Suprapubic skin (tissue), 4 donors: ENCODE measurements around the gene HM13. TPM values are rescaled to one million over a fixed set of nuclear protein-coding genes. Genes with fewer than 3 reads are reported as not detected.

Experiments
- DNase-seq, 2 donors: peaks; one replicate each; pipeline ENCODE4 v3.0.0-alpha.2; 2019; ENCODE audit warnings: low spot score in 2 of 2
- H3K27ac ChIP-seq: fragments of 200-600 bp; sonication (generic); one replicate; pipeline ENCODE4 v1.5.1; 2019
- H3K27me3 ChIP-seq: fragments of 200-600 bp; sonication (generic); one replicate; pipeline ENCODE4 v1.5.1; 2019
- H3K36me3 ChIP-seq: fragments of 200-600 bp; sonication (generic); one replicate; pipeline ENCODE4 v1.5.1; 2019
- H3K4me1 ChIP-seq: fragments of 200-600 bp; sonication (generic); one replicate; pipeline ENCODE4 v1.5.1; 2019
- H3K4me3 ChIP-seq: fragments of 200-600 bp; sonication (generic); one replicate; pipeline ENCODE4 v1.5.1; 2019; ENCODE audit warnings: mild to moderate bottlenecking
- H3K9me3 ChIP-seq: fragments of 200-600 bp; sonication (generic); one replicate; pipeline ENCODE4 v1.5.1; 2019
- CTCF ChIP-seq, 2 donors: fragments of 200-600 bp in 1 of 2; fragments of 450-650 bp in 1 of 2; sonication (generic) in 1 of 2; IDR thresholded peaks; one replicate each; pipeline ENCODE4 v1.5.1; 2016 to 2019; ENCODE audit warnings: antibody characterized with exemption in 2 of 2, mild to moderate bottlenecking in 1 of 2, moderate library complexity in 1 of 2
- EP300 ChIP-seq: sonication (generic); formaldehyde crosslinking; IDR thresholded peaks from one replicate; pipeline ENCODE4 v1.6.1; 2017; ENCODE audit warnings: antibody characterized with exemption
- POLR2A ChIP-seq, 2 donors: fragments of 450-650 bp; IDR thresholded peaks; one replicate each; pipeline ENCODE4 v1.6.1; 2017; ENCODE audit warnings: antibody characterized with exemption in 2 of 2, mild to moderate bottlenecking in 2 of 2, moderate library complexity in 2 of 2
- POLR2AphosphoS5 ChIP-seq, 3 donors: sonication (generic); formaldehyde crosslinking; IDR thresholded peaks; one replicate each; pipeline ENCODE4 v1.6.1; 2017; ENCODE audit warnings: antibody characterized with exemption in 3 of 3
- WGBS: methylation state at CpG from one replicate; pipeline ENCODE4 v1.1.5; 2018; 5-methylcytosine and 5-hydroxymethylcytosine counted together
- total RNA-seq, 4 donors: library from RNA; depleted of rRNA; stranded (reverse); fragments of >200 nt; gene quantifications; one replicate each; pipeline ENCODE4 v1.1.0, GENCODE V29; 2016

Gene HM13
- total RNA-seq, 4 donors from 2014 or later, result 44.3 to 59.7 (median 54.4) TPM

GRCh38 chr20:31605031-31605901 is 91.0 kb downstream of the HM13 start, which contains the start of gene ID1:
Gene ID1 (plus strand): TSS chr20:31605289. CDS start chr20:31605388, 99 bp downstream.
- no peaks in the 10 kb centered on the region for H3K36me3 ChIP-seq
- H3K4me1 ChIP-seq, result peaks cover 63% of the 10 kb centered on the region
- H3K4me3 ChIP-seq, result peak within 1 kb of the TSS; percentile 73
- 0% methylated on average over 37 of the region's 74 CpGs for WGBS
- TF ChIP-seq POLR2A (IDR thresholded peaks at IDR 0.05) (peak; percentile 80 to 91), EP300 (no peak), POLR2AphosphoS5 (IDR thresholded peaks at IDR 0.05) (peak; percentile 67 to 95 (median 92)), CTCF (IDR thresholded peaks at IDR 0.05) (no peak)
- peak; percentile 98 for DNase-seq
- H3K27ac ChIP-seq, result peak within 1 kb of the TSS; percentile 85
- H3K27me3 ChIP-seq, result no peaks in the 10 kb centered on the region
- no peaks in the 10 kb centered on the region for H3K9me3 ChIP-seq

- H3K27me3 ChIP-seq, result no peaks in the 10 kb centered on the region
- DNase-seq, result peak in 1 of 2 donors; percentile 78
- WGBS, result 4% methylated on average over 34 of the region's 39 CpGs
- TF ChIP-seq POLR2AphosphoS5 (IDR thresholded peaks at IDR 0.05), result no peak
- TF ChIP-seq CTCF (IDR thresholded peaks at IDR 0.05), result no peak
- TF ChIP-seq EP300, result no peak
- TF ChIP-seq POLR2A (IDR thresholded peaks at IDR 0.05), result no peak
- H3K27ac ChIP-seq, result peak overlapping the region; percentile 85
- H3K36me3 ChIP-seq, result no peaks in the 10 kb centered on the region
- H3K9me3 ChIP-seq, result no peaks in the 10 kb centered on the region
- peak overlapping the region; percentile 73 for H3K4me3 ChIP-seq
- peaks cover 71% of the 10 kb centered on the region for H3K4me1 ChIP-seq
Measured at GRCh38 chr20:31605902-31606803, 91.9 kb downstream of the HM13 start.

- peak in 1 of 2 donors; percentile 77 for DNase-seq
- WGBS, result 44% methylated on average over 3 of the region's 8 CpGs
- Histone ChIP-seq H3K4me1 (peaks cover 80% of the 10 kb centered on the region), H3K9me3 (no peaks in the 10 kb centered on the region), H3K27me3 (no peaks in the 10 kb centered on the region), H3K4me3 (peak overlapping the region; percentile 73), H3K27ac (peak overlapping the region; percentile 85), H3K36me3 (no peaks in the 10 kb centered on the region)
- TF ChIP-seq EP300 (no peak), POLR2A (IDR thresholded peaks at IDR 0.05) (no peak), POLR2AphosphoS5 (IDR thresholded peaks at IDR 0.05) (no peak), CTCF (IDR thresholded peaks at IDR 0.05) (no peak)
Measured at GRCh38 chr20:31606804-31607639, 92.8 kb downstream of the HM13 start.

- Histone ChIP-seq H3K27me3 (no peaks in the 10 kb centered on the region), H3K27ac (peak overlapping the region; percentile 85), H3K9me3 (no peaks in the 10 kb centered on the region), H3K4me3 (peak overlapping the region; percentile 73), H3K36me3 (no peaks in the 10 kb centered on the region), H3K4me1 (peaks cover 82% of the 10 kb centered on the region)
- TF ChIP-seq CTCF (IDR thresholded peaks at IDR 0.05) (no peak), POLR2A (IDR thresholded peaks at IDR 0.05) (no peak), POLR2AphosphoS5 (IDR thresholded peaks at IDR 0.05) (no peak), EP300 (no peak)
- WGBS, result 37% methylated on average over 9 of the region's 9 CpGs
- DNase-seq, result no peak
Measured at GRCh38 chr20:31607640-31608250, 93.5 kb downstream of the HM13 start.
